IPS DF 6.9 (cell line): ENCODE data around the gene AHNAK2.

ENCODE experiments used
- DNase-seq: peaks from one replicate; pipeline ENCODE4 v3.0.0-alpha.2; 2013; ENCODE audit warnings: low read depth, low spot score
- H3K27ac ChIP-seq: one replicate; pipeline ENCODE4 v1.5.1; 2013; ENCODE audit warnings: low read length, control low read depth
- H3K27me3 ChIP-seq: 2 replicates; pipeline ENCODE4 v1.6.1; 2013; ENCODE audit warnings: mild to moderate bottlenecking, low read length; ENCODE audit not compliant: control insufficient read depth, insufficient read depth
- H3K36me3 ChIP-seq: 2 replicates; pipeline ENCODE4 v1.6.1; 2013; ENCODE audit warnings: low read length; ENCODE audit not compliant: control insufficient read depth, insufficient read depth
- H3K4me1 ChIP-seq: 2 replicates; pipeline ENCODE4 v1.6.1; 2013; ENCODE audit warnings: low read length; ENCODE audit not compliant: control insufficient read depth, insufficient read depth
- H3K4me3 ChIP-seq: 2 replicates; pipeline ENCODE4 v1.5.1; 2013; ENCODE audit warnings: mild to moderate bottlenecking, low read length
- H3K9me3 ChIP-seq: 2 replicates; pipeline ENCODE4 v1.6.1; 2013; ENCODE audit warnings: low read length, inconsistent platforms; ENCODE audit not compliant: control insufficient read depth, insufficient read depth
- WGBS: extraction: QIAGEN DNeasy Blood & Tissue Kit; methylation state at CpG from one replicate; pipeline ENCODE4 v1.1.7; 2013; ENCODE audit warnings: mixed read lengths, missing lambda C conversion rate; ENCODE audit not compliant: insufficient read length, insufficient coverage; 5-methylcytosine and 5-hydroxymethylcytosine counted together

The AHNAK2 gene

GRCh38 chr14:104972301-104973134, 5.7 kb downstream of the AHNAK2 start:
- DNase-seq, result no peak
- Histone ChIP-seq H3K27ac (no peak overlapping the region), H3K27me3 (peaks cover 6% of the 10 kb centered on the region; the same call in 1 of the 2 replicates), H3K4me1 (peaks cover 7% of the 10 kb centered on the region), H3K9me3 (no peaks in the 10 kb centered on the region), H3K4me3 (no peak overlapping the region), H3K36me3 (no peaks in the 10 kb centered on the region)
- no CpG with 5 or more reads among the region's 28 CpGs for WGBS

GRCh38 chr14:104971447-104972240, 6.5 kb downstream of the AHNAK2 start:
- Histone ChIP-seq H3K27ac (no peak overlapping the region), H3K9me3 (no peaks in the 10 kb centered on the region), H3K4me3 (no peak overlapping the region), H3K36me3 (no peaks in the 10 kb centered on the region), H3K27me3 (peaks cover 2% of the 10 kb centered on the region; the same call in 1 of the 2 replicates), H3K4me1 (peaks cover 13% of the 10 kb centered on the region)
- WGBS, result no CpG with 5 or more reads among the region's 12 CpGs
- no peak for DNase-seq

- Histone ChIP-seq H3K27ac (no peak overlapping the region), H3K27me3 (no peaks in the 10 kb centered on the region), H3K36me3 (no peaks in the 10 kb centered on the region), H3K9me3 (no peaks in the 10 kb centered on the region), H3K4me3 (no peak overlapping the region), H3K4me1 (peaks cover 13% of the 10 kb centered on the region)
- no peak for DNase-seq
- no CpG with 5 or more reads among the region's 19 CpGs for WGBS
These were observed 7.7 kb downstream of the AHNAK2 start for GRCh38 chr14:104970231-104971068.

- WGBS, result no CpG with 5 or more reads among the region's 10 CpGs
- H3K27me3 ChIP-seq, result no peaks in the 10 kb centered on the region
- no peaks in the 10 kb centered on the region for H3K9me3 ChIP-seq
- no peak overlapping the region for H3K27ac ChIP-seq
- no peak overlapping the region for H3K4me3 ChIP-seq
- H3K36me3 ChIP-seq, result no peaks in the 10 kb centered on the region
- peaks cover 13% of the 10 kb centered on the region for H3K4me1 ChIP-seq
- no peak for DNase-seq
These were observed 8.4 kb downstream of the AHNAK2 start for GRCh38 chr14:104969741-104970230.

- H3K4me1 ChIP-seq, result peaks cover 13% of the 10 kb centered on the region
- H3K27ac ChIP-seq, result no peak overlapping the region
- no peak overlapping the region for H3K4me3 ChIP-seq
- WGBS, result no CpG with 5 or more reads among the region's 21 CpGs
- no peaks in the 10 kb centered on the region for H3K27me3 ChIP-seq
- H3K36me3 ChIP-seq, result no peaks in the 10 kb centered on the region
- H3K9me3 ChIP-seq, result no peaks in the 10 kb centered on the region
- DNase-seq, result no peak
These were observed 9.4 kb downstream of the AHNAK2 start for GRCh38 chr14:104968541-104969401.

GRCh38 chr14:104968153-104968527, 10.0 kb downstream of the AHNAK2 start:
- H3K4me3 ChIP-seq, result peak overlapping the region; percentile 16; the same call in 1 of the 2 replicates
- no peak for DNase-seq
- peaks cover 13% of the 10 kb centered on the region for H3K4me1 ChIP-seq

GRCh38 chr14:104967386-104968152, 10.6 kb downstream of the AHNAK2 start:
- Histone ChIP-seq H3K9me3 (no peaks in the 10 kb centered on the region), H3K36me3 (no peaks in the 10 kb centered on the region), H3K4me3 (peak overlapping the region; percentile 16; the same call in 1 of the 2 replicates), H3K4me1 (peaks cover 13% of the 10 kb centered on the region), H3K27ac (no peak overlapping the region), H3K27me3 (no peaks in the 10 kb centered on the region)
- no CpG with 5 or more reads among the region's 36 CpGs for WGBS
- no peak for DNase-seq

More at GRCh38 chr14:104968153-104968527, 10.0 kb downstream of the AHNAK2 start:
- Histone ChIP-seq H3K36me3 (no peaks in the 10 kb centered on the region), H3K9me3 (no peaks in the 10 kb centered on the region), H3K27ac (no peak overlapping the region), H3K27me3 (no peaks in the 10 kb centered on the region)
- no CpG with 5 or more reads among the region's 12 CpGs for WGBS

GRCh38 chr14:104966981-104967385, 11.2 kb downstream of the AHNAK2 start:
- no peaks in the 10 kb centered on the region for H3K27me3 ChIP-seq
- no peak for DNase-seq
- H3K9me3 ChIP-seq, result no peaks in the 10 kb centered on the region
- H3K4me3 ChIP-seq, result no peak overlapping the region
- no peak overlapping the region for H3K27ac ChIP-seq
- H3K4me1 ChIP-seq, result peaks cover 13% of the 10 kb centered on the region
- WGBS, result no CpG with 5 or more reads among the region's 8 CpGs
- no peaks in the 10 kb centered on the region for H3K36me3 ChIP-seq

- no CpG with 5 or more reads among the region's 9 CpGs for WGBS
- Histone ChIP-seq H3K4me1 (peaks cover 13% of the 10 kb centered on the region), H3K36me3 (no peaks in the 10 kb centered on the region), H3K9me3 (no peaks in the 10 kb centered on the region), H3K27ac (no peak overlapping the region), H3K27me3 (no peaks in the 10 kb centered on the region), H3K4me3 (no peak overlapping the region)
- DNase-seq, result no peak
These were observed 11.8 kb downstream of the AHNAK2 start for GRCh38 chr14:104966261-104966865.
